ENCODE results near the gene APBA2.
A peak's percentile ranks its signal among the peaks of the same experiment; 100 is the strongest.

The APBA2 gene

DNA sequence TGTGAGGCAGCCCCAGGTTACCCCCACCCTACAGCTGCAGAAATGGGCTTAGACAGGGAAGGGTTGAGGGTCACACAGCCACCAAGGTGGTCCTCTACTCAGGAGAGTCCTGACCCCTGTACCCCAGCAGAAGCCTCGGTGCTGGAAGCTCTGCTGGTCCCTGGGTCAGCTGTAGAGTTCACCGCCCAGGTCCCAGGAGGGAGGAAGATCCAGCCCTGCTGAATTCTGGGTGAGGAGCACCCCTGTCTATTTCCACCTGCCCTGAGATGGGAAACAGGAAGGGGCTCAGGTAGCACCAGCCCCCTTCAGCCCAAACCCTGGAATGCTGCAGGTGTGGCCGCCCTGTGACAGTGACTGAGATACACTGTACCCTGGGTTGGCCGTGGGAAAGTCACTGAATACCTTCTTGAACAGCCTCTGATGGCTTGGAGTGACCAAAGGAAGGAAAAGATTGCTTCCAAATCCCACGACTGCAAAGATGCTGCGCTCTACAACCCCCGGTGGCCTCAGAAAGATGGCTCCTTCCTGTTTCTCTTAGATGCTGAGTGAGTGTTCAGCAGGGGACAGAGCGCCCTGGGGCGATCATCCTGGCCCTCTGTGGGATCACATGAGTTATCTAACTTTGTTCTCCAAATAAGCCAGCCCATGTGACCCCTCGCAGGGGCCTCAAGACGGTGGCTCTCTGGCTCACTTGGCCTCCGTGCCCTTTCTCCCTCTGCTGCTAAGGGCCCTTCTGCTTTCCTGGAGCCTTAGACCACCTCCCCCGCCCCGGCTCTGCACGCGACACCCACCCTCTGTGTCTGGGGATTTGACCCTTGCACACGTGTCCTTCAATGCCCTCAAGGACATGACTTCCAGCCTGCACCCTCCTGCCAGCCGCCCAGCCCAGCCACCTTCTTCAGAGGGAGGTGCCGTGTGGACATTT, 242.0 kb downstream of the APBA2 start:
- no peak for DNase-seq

DNA sequence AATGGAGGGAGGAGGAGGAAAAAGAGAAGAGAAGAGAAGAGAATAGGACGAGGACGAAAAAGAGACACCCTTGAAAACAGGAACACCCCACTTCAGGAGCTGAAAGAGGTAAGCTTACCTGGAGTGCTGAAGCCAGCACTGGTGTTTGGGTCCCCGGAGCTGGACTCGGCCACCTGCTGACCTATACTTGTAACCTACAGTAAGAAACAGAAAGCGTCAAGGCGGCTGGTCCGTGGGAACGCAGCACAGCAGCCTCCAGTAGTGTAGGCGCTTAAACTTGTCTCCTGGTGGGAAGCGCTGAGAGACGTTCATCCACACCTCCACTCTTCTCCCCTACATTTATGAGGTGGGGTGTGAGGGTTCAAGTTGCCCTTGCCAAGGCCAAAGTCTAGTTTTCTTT, 242.9 kb downstream of the APBA2 start:
- no peak for DNase-seq

DNA sequence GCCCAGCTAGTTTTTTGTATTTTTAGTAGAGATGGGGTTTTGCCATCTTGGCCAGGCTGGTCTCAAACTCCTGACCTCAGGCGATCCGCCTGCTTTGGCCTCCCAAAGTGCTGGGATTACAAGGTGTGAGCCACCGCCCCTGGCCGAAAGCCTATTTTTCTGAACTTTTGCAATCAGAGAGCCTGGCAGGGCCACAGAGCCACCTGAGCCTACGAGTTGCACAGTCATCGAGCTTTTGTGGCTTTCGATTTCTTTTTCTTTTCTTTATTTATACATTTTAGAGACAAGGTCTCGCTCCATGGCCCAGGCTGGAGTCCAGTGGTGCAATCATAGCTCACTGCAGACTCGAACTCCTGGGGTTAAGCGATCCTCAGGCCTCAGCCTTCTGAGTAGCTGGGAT, 243.4 kb downstream of the APBA2 start:
- no peak for DNase-seq

DNA sequence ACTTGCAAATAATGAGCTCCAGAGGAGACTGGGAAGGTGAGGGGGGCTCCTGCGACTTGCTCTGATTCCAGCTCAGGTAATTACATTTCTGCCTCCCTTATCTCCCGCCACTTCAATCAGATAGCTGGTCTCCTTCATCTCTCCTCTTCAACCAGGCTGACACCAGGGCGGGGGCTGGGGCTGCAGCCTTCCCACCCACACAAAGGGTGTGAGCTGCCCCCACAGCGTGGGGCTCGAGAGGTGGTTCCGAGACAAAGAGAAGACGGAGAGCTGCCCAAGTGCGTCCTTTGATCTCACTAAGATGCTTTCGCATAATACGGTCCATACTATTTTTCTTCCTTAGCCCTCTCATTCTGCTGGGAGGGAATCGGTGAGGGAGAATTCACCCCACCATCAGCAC, 244.2 kb downstream of the APBA2 start:
- DNase-seq = no peak

DNA sequence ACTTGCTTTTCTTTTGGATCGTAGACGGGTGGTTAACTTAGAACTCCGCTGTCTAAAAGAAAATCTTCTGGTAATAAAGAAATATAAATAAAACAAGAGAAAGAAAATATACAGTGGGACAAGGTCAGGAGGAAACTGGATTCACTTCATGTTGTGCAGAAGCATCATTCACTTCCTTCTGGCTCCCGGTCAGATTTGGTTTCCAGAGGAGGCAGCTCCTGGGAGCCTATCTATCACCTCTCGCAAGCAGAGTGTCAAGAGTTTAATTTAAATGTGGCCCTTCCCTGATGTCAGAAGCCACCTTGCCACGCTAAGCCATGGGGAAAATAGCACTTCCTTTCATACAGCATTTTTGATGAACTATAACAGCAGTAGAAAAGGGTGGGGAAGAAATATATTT, 244.7 kb downstream of the APBA2 start:
- no peak for DNase-seq

DNA sequence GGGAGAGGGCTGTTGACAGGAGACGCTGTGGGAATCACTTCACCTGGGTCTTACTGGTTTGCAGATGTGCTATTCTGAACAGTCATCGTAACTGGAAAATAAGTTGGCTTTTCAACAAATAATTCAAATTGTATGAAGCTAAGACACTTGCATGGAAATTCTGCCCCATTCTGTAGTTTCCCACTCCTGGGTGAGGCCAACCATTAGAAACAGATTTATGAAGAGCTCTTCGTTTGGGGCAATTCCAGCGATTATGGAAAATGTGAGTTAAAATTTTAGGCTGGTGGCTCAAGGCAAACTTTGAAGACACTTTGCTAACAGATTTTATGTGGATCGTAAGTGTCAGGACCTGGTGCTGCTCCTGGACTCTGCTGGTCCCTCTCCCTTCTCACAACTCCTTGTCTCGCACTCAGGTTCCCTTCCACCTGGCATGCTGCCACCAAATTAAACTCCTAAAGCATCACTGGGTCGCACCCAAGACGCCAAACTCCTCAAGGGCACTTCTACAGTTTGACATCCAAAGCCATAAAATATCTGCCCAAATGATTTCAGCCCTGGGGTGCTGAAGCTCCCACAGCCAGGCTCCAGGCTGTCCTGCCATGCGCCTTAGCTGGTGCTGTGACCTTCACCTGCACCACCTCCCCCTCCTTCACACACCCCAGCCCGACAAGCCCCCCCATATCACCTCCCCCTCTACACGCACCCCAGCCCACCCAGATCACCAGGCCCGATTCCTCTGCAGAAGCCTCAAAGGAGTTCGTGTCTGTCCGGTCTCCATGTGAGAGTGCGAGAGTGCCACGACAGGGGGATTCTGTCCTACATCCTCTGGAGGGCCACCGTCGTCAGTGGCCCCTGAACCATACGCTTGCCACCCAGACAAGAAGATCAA, 245.4 kb downstream of the APBA2 start:
- no peak for DNase-seq

DNA sequence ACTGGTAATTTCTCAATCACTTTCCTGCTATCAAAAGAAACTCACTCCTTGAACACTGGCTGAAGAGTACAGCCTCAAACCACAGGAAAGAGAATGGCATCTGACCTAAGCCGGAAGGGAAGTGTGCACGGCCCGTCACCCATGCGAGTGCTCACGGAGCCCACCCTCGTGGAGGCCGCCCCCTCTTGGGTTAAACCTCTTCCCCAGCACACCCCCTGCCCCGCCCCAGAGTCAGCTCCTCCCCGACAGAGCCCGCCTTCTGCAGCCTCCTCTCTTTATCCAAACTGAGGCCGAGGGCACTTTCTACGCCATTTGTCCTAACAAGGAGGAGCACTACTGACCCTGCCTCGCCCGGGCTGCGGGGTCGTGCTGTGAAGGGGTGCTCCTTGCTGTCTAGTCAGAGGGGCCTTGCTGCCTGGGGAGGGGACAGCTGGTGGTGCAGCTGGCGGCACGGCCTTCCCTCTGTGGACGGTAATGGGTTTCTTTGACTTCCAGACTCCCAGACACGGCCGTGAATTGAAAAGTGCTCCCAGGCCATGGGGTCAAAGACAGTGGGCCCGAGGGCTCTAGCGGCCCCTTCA, 246.2 kb downstream of the APBA2 start:
- no peak for DNase-seq

DNA sequence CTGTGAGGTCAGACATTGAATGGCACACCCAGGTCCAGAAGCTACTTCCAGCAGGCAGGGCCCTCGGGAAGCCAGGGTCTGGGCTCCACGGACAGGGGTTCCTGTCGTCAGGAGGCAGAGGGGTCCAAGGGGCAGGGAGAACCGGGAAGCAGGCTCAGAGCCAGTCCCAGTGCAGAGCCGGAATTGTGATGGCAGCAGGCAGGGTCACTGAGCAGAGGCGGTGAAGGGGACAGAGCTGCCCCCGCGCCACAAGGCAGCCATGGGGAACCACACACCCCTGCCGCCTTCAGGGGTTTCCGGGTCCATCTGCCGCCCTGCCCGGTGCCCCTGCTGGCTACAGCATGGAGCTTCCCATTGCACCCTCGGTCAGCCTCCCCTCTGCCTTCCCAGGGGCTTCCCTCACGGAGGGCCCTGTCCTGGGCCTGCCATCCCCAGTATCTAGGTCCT, 247.0 kb downstream of the APBA2 start:
- DNase-seq = no peak

DNA sequence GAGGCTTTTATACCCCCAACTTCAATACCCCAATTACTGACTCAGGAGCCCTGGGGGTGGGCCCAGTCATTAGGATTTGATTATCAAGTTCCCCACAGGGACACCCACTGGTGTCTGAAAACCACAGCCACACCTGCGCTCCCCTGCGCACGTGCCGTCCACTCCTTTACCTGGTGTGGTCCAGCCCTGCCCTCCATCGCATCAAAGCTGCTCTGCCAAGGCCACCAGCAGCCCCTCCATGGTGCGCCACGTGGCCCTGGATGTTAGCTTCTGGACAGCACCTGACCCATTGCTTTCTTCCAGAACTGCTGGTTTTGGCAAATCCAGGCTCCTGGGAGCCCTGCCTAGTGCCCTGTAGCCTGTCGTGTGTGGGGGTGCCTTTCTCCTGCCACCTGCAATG, 247.5 kb downstream of the APBA2 start:
- no peak for DNase-seq

DNA sequence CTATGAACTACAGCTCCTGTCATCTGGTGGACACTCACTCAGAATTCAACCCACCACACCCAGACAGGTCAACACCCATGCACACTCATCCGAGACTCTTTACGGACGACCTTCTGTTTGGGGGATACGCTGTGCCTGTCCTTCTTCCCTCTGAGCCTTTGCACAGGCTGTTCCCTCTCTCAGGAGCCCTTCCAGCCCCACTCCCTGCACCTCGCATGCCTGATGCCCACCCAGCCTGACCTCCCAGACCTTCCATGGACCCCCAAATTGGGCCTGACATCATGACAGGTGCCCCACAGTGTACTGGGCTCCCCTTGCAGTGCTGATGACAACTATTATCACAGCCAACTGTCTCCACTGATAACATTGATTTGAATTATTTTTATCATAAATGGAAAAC, 248.0 kb downstream of the APBA2 start:
- no peak for DNase-seq

DNA sequence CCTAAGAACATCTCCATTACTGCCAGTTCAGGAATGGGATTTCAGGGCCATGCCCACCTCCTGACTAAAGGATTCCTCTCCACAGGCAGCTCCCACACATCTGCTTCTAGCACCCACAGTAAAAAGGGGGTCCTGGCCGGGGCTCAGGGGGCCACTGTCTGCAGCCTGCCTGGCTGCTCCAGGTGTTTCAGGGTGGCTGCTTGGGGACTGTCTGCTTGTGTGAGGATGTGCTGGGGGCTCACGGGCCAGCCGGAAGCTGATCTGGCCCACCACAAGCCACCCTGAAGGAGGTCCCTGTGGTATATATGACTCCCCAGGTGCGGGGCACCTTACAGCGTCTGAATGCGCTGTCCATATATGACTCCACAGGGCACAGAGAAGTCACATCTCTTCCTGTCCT, 248.5 kb downstream of the APBA2 start:
- DNase-seq = no peak

DNA sequence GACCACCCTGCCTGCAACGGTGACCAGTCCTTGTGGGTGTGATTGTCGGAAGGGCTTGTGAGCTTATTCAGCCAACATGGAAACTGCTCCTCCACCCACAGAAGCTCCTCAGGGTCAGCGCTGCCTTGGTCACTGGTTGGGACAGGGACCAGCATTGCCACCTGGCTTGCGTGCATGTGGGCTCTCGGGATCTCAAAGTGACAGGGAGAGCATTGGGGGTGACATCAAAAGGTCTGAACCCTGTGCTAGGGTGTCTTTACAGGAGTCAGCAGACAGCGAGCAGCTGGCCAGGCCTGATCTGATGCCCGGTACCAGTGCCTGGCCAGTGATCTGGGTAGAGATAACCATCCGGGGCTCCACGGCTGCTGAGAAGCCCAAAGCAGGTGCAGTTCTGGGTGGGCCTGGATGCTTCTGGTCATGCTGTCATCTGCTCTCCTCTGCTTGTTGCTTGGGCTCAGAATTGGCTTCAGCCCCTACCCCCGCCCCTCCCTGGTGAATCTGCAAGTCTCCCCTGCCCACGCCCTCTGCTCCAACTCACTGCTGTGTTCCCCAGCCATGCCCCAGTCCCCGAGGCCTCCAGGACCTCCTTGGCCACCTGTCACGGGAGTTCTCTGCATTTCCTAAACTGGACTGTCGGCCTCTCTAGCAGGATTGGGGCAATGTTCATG, 249.0 kb downstream of the APBA2 start:
- no peak for DNase-seq

DNA sequence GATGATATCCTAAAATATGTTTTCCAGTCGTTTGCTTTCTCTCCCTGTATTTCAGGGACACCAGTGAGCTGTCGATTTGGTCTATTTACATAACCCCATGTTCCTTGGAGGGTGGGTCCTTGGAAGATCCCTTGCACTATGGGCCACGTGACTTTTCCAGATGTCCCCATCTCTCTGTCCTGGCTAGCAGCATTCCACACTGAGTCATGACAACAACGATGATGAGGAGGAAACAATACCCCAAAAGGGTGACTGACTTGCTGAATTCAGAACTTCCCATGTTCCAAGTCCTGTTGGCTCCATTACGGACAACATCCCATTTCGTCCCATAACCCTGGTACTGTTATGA, 249.5 kb downstream of the APBA2 start:
- no peak for DNase-seq

DNA sequence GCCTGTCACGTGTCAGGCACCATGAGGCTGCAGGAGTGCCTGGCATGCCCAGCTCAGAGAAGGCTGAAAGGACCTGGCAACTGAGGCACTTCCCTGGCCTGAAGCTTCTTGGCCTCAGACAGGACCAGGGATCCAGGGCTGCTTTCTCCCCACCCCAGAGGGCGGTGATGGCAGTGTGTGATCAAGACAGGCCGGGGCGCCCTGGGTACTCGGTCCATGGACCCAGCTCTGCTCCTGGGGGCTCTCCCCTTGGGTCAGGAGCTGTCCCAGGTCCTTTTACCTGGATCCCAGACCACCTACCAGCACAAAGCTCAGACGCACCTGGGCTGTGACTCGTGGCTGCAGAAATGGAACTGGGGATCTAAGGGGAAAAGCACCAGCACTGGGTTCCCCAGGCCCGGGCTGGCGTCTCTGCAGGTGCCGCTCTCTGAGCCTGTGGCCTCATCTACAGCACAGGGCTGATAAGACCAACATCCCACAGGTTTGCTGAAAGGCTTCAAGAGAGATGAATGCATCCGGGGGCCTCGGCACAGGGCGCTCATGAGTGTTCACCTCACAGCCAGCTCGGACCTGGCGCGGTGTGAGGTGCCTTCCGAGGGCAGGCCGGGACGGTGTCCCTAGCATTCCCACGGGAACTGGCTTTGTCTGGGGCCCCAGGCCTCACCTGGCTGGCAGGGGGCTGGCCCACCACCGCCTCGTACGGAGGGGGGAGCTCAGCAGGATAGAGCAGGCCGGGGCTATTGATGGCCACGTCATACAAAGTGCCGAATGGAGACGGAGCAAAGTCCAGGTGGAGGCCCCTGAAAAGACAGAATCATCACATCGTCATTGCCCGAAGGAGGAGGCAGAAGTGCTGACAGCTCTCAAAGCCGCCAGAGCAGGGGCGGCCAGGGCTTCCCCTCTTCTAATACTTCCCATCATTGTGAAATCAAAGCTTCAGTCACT, 250.2 kb downstream of the APBA2 start:
- DNase-seq = no peak

DNA sequence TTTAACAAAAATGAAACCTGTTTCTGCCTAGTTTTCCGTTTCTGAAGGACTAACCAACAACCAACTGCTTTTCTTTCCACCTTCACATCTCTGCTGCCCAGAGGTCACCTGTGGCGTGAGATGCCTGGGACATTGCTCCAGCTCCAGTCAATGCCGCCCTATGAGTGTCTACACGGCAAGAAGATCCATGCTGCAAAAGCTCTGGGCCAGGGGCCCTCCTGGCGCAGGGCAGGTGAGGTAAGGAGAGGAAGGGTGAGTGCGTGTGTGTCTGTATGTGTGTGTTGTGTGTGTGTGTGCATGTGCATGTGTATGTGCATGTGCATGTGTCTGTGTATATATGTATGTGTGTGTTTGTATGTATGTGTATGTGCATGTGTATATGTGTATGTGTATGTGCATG, 252.5 kb downstream of the APBA2 start:
- no peak for DNase-seq

DNA sequence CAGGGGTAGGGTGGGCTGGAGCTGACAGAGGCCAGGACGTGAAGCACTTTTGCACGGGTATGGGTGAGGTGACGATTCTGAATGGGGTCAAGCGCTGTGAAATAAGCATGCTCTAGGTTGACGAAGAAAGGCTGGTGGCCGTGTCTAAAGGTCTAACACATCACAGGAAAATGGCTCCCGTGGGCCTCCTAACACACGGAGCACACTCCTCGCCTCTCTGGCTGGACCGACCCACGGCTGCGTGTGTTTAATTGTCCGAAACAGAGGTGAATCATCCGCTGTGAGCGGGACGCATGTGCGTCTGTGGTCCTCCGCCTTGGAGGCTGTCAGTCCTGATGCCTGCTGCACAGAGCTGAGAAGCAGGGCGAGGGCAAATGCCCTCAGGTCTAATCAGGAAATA, 253.3 kb downstream of the APBA2 start:
- DNase-seq = no peak

DNA sequence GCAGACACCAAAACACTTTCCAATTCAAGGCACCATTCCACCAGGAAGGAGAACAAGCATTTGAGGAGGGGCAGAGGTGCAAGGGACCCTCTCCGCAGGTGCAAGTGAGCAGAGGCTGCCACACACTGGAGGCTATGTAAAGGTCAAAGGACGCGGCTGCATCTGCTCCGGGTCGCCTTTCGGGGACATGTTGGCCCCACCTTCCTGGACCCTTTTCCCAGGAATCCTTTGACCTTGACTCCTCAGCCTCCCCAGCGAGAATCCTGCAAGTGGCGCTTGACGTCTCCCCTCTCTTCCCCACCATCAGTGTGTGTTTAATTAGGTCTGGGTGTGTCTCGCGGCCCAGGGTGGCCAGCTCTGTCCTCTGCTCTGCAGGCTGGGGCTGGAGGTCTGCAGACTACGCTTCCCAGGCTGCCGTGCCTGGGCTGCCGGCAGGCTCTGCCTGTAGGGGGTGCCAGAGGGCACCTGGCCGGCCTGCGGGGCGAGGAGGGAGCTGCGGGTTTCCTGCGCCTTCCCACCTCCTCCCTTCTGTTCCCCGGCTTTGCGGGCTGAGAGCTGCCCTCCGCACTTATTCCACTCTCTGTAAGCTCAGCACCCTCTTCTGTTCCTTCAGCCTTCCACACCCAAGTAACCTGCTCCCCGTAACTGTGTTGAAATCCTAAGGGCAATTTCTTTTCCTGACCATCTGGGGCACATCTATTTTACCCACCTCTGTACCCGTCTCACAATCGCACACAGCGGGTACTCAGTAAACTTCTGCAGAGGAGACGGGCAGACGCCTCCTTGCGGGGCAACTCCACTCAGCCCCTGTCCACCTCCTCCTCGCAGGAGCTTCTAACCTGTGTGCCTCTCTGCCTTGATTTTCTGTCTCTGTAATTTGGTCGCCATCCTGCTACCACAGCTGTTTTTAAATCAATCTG, 254.0 kb downstream of the APBA2 start:
- peak; percentile 7 for DNase-seq

DNA sequence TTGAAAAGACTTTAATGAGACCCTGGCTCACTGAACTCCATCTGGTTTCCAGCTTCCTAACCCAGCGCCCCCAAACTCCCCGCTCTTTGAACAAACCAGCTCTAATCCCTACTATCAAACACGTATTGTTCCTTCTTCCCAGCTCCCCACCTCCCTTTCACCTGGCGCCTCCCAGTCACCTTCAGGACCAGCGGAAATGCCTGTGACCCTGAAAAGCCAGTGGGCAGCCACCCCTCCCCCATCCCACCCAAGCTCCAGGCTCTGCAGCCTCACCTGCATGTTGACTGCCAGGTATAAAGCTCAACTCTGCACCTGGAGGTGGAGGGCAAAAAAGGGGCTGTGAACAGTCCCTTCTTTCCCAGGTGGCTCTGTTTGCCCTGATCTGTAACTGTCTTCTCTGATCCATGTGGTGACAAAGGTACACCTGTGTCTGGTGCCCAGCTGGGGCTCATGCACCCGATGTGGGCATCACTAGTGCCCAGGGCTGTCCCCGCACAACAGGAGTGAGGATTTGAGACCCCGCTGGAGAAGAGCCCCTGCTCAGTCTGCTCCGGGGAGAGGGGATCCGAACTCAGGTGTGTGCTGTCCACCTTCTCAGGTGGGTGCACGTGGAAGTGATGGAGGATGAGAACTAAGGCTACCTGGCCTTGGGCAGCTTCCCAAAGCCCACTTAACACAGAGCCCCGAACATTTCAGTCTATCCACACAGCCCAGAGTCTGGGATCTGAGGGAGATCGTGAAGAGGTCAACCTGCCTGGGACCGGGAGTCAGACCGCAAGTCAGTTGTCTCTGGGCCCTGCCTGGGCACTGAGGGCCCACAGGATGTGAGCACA, 254.9 kb downstream of the APBA2 start:
- DNase-seq = no peak

DNA sequence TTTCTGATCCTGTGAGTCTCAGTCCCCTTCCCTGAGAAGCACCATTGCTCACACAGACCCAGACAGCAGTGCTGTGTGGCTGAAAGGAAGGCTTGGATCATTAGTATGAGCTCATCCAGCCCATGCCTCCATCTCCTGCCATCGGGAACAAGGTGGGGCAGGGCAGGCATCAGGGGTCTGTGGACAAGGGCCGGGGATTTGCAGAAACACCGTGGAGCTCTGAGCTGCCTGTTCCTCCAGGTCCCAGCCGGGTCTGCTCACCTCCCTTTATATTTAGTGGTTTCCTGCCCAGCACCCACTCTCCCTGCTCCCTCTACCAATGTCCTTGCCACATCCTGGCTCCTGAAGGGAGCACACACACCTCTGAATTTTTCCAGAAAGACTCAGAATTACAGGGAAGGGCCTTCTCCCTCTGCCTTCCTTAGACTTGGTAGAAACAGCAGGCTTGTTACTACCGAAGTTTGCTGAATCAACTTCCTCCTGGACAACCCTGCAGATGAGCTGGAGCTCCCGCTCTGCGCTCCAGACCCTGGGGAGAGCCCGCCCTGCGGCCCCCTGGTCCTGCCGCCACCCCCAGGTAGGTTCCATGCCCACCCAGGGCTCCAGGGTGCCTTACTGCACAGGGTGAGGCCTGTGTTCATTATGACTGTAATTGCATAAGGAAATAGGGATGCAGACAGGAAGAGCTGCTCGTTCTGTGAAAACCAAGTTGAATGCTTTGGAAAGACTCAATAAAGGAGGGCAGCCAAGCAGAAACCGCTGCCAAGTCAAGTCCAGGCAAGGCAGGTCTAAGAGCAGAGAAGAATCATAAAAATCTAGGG, 255.7 kb downstream of the APBA2 start:
- no peak for DNase-seq

All from stimulated activated naive CD4-positive, alpha-beta T cell treated with Interleukin-2 at 50 U/mL for 16 hours (primary cell).